Type B pancreatic cell (in vitro differentiated cells): ENCODE results near the gene RGS5. TPM values are rescaled to one million over a fixed set of nuclear protein-coding genes. Genes with fewer than 3 reads are reported as not detected.

Experiments used
- DNase-seq: peaks from one replicate; pipeline ENCODE4 v3.0.0; 2021; ENCODE audit warnings: mixed read lengths; ENCODE audit not compliant: unreplicated experiment; ENCODE audit errors: extremely low spot score
- H3K27ac Mint-ChIP-seq: 2 replicates; pipeline ENCODE4 v1.8.0; 2021; ENCODE audit warnings: mild to moderate bottlenecking, mixed read lengths
- H3K27me3 Mint-ChIP-seq: 2 replicates; pipeline ENCODE4 v1.8.0; 2021; ENCODE audit warnings: mixed read lengths
- H3K36me3 Mint-ChIP-seq: 2 replicates; pipeline ENCODE4 v1.8.0; 2021; ENCODE audit warnings: mixed read lengths
- H3K4me1 Mint-ChIP-seq: one replicate; pipeline ENCODE4 v1.8.0; 2021; ENCODE audit warnings: mixed read lengths; ENCODE audit not compliant: unreplicated experiment
- H3K4me3 Mint-ChIP-seq: 2 replicates; pipeline ENCODE4 v1.8.0; 2021; ENCODE audit warnings: mild to moderate bottlenecking, mixed read lengths
- H3K9me3 Mint-ChIP-seq: 2 replicates; pipeline ENCODE4 v1.8.0; 2021; ENCODE audit warnings: mixed read lengths
- total RNA-seq: library from RNA; stranded (reverse); gene quantifications from 2 replicates; pipeline ENCODE4 v1.2.1, GENCODE V29; 2021; ENCODE audit warnings: low replicate concordance
- TF ChIP-seq, protein P1 (sequence below): fragments of 200-600 bp; sonication (generic); conservative IDR thresholded peaks from 2 replicates; pipeline ENCODE4 v1.5.0; 2021; ENCODE audit warnings: antibody characterized with exemption, mild to moderate bottlenecking

Gene RGS5
- total RNA-seq, 1 donor from 2014 or later, result 70.0 TPM

DNA sequence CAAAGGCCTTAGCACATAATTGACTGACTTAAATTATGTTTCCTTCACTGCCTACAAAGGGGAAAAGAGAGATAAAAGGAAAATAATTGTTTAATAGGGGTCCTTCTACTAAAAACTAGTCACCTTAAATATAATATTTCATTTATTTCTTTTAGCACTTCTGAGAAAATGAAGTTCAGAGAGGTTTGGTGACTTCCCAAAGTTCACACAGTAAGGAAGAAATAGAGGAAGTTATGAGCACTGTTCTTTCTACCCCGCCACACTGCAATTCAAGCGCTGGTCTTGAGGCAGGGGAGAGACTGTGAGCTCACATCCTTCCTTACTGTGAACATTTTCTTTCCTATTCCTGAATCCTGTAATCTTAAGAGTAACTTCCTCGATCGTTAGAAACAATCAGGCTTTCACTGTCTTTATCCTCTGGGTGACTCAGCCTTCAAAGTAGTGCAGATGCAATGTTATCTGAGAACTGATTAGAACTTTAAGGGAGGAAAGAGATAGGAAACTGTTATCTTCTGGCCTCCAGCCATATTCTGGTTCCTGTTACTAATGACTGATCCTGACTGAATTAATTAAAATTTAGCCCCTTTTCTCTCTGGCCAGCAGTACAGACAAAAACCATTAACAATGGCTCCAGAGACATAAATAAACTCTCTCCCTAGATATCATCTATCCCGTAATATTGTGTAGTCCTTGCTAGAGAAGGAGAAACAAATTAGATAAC lies 6.8 kb downstream of the RGS5 start:
- Mint-ChIP-seq H3K4me1 (peaks cover 6% of the 10 kb centered on the region), H3K27me3 (peaks cover 3% of the 10 kb centered on the region), H3K27ac (no peak overlapping the region), H3K4me3 (no peak overlapping the region), H3K36me3 (no peaks in the 10 kb centered on the region), H3K9me3 (no peaks in the 10 kb centered on the region)
- no peak for DNase-seq
- TF ChIP-seq, protein P1, sequence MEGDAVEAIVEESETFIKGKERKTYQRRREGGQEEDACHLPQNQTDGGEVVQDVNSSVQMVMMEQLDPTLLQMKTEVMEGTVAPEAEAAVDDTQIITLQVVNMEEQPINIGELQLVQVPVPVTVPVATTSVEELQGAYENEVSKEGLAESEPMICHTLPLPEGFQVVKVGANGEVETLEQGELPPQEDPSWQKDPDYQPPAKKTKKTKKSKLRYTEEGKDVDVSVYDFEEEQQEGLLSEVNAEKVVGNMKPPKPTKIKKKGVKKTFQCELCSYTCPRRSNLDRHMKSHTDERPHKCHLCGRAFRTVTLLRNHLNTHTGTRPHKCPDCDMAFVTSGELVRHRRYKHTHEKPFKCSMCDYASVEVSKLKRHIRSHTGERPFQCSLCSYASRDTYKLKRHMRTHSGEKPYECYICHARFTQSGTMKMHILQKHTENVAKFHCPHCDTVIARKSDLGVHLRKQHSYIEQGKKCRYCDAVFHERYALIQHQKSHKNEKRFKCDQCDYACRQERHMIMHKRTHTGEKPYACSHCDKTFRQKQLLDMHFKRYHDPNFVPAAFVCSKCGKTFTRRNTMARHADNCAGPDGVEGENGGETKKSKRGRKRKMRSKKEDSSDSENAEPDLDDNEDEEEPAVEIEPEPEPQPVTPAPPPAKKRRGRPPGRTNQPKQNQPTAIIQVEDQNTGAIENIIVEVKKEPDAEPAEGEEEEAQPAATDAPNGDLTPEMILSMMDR, result no peak

DNA sequence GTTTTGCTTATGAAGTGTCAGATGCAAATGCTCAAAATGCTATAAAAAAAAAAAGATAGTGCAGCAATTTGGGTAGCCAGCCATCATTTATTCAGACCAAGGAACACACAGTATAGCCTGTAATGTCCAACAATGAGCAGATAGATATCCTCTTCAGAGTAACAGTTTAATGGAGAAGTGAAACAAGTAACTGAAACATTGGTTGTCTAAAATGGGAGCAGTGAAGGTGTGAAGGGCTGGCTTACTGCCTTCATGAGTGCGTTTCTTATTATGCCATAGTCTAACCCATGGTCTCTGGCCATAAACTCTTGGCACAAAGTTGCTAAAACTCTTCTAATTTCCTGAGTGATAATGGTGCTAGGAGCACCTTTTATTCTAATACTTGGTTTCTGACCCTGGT lies 11.4 kb downstream of the RGS5 start:
- Mint-ChIP-seq H3K27me3 (peaks cover 5% of the 10 kb centered on the region), H3K9me3 (no peaks in the 10 kb centered on the region), H3K4me3 (no peak overlapping the region), H3K36me3 (peaks cover 3% of the 10 kb centered on the region), H3K4me1 (peaks cover 18% of the 10 kb centered on the region), H3K27ac (no peak overlapping the region)
- no peak for DNase-seq
- TF ChIP-seq, protein P1, result no peak

DNA sequence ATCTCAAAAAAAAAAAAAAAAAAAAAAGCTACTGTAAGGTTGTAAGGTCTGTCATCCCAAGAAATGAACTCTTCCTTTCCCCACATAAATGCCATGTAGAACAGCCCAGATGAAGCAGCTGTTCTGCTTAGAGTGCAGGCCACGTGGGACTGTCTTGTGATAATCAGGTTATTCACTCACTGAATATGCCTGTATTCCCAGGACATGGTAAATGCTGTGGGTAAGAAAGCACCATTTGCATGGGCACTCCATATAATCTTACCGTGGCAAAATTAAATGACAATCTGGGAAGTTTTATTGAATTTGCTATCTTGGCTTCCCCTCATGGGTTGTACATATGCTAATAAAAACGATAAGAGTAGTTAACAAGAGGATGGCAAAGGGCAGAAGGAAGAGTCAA lies 13.8 kb downstream of the RGS5 start:
- peaks cover 3% of the 10 kb centered on the region for H3K36me3 Mint-ChIP-seq
- peaks cover 14% of the 10 kb centered on the region for H3K4me1 Mint-ChIP-seq
- no peak overlapping the region for H3K4me3 Mint-ChIP-seq
- TF ChIP-seq, protein P1, result no peak
- H3K27me3 Mint-ChIP-seq, result peaks cover 5% of the 10 kb centered on the region
- no peak for DNase-seq
- no peak overlapping the region for H3K27ac Mint-ChIP-seq
- peaks cover 7% of the 10 kb centered on the region for H3K9me3 Mint-ChIP-seq

DNA sequence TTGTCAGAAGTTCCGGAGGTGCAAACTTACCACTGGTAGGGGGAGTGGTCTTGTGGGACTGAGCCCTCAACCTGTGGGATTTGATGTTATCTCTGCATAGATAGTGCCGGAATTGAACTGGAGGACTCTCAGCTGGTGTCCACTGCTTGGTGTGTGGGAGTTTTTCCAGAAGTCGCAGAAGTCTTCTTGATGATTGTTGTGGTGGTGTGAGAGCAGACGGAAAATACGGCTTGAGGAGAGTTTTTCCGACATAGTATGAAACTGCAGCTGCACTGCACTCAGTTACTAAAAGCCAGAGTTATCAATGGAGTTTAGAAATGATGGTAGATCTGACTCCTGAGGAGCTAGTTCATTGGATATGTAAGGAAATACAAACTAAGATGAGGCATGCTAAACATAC lies 14.9 kb downstream of the RGS5 start:
- Mint-ChIP-seq H3K36me3 (peaks cover 3% of the 10 kb centered on the region), H3K4me3 (no peak overlapping the region), H3K9me3 (peaks cover 8% of the 10 kb centered on the region), H3K27me3 (peaks cover 2% of the 10 kb centered on the region), H3K4me1 (peaks cover 14% of the 10 kb centered on the region), H3K27ac (no peak overlapping the region)
- no peak for DNase-seq
- TF ChIP-seq, protein P1, result no peak

DNA sequence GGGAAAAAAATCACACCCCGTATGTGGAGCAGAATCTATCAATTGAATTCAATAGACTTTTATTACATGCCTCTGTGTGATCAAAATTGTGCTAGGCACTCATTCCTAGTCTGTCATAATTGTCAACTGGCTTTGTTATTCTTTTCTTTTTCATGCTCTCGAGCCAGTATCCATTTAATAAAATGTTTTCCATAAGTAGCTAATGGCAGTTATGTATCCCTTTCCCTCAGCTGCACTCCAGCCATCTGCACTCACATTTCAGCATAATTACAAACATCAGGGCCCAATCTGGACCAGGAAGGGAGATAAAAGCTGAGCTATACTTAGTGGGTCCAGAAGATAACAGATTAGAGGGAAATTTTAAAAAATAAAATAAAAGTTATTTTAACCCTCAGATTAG lies 15.9 kb downstream of the RGS5 start:
- TF ChIP-seq, protein P1, result no peak
- Mint-ChIP-seq H3K4me1 (peaks cover 14% of the 10 kb centered on the region), H3K9me3 (peaks cover 8% of the 10 kb centered on the region), H3K36me3 (peaks cover 3% of the 10 kb centered on the region), H3K27me3 (peaks cover 2% of the 10 kb centered on the region), H3K4me3 (no peak overlapping the region), H3K27ac (no peak overlapping the region)
- DNase-seq, result no peak
